IPS-NIHi7 (cell line): ENCODE results near the gene NPY4R2.
"Not testable (repeated sequence)": the region's sequence is repeated elsewhere in the genome, so short reads cannot be mapped to it uniquely, and the experiment has no call there.

Experiments
- DNase-seq: peaks from one replicate; pipeline ENCODE4 v3.0.0; 2012; ENCODE audit warnings: mixed read lengths; ENCODE audit errors: extremely low spot score

NPY4R2 gene, protein sequence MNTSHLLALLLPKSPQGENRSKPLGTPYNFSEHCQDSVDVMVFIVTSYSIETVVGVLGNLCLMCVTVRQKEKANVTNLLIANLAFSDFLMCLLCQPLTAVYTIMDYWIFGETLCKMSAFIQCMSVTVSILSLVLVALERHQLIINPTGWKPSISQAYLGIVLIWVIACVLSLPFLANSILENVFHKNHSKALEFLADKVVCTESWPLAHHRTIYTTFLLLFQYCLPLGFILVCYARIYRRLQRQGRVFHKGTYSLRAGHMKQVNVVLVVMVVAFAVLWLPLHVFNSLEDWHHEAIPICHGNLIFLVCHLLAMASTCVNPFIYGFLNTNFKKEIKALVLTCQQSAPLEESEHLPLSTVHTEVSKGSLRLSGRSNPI

GRCh38 chr10:47918475-47918874 is at the start of gene NPY4R2:
Gene NPY4R2 (plus strand): TSS chr10:47918662. CDS start chr10:47921988, 3,326 bp downstream.
- DNase-seq = not testable (repeated sequence)

- not testable (repeated sequence) for DNase-seq
These were observed 47.6 kb upstream of the NPY4R2 start for GRCh38 chr10:47870887-47871286.

- not testable (repeated sequence) for DNase-seq
These were observed 46.8 kb upstream of the NPY4R2 start for GRCh38 chr10:47871485-47872180.

GRCh38 chr10:47872236-47872635 is 46.2 kb upstream of the NPY4R2 start:
- DNase-seq = not testable (repeated sequence)

- DNase-seq = not testable (repeated sequence)
These were observed 34.2 kb upstream of the NPY4R2 start for GRCh38 chr10:47884239-47884638.

DNA sequence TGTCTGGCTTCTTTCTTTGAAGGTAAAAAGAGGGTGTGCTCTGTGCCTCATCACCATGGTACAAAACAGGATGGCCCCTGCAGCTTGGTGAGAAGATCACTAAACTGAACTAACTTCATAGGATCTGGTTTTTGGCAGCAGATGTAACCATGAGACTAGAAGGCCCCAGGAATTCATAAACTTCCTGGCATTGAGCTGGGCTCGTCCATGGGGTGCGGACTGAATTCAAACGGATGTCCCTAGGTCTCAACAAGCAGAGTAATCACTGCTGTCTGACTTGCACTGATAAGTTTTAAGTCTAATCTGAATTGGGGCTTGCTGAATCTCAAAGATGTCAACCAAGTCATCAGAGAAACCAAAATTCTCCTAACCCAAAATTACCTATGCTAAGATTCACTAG is 33.5 kb upstream of the NPY4R2 start:
- DNase-seq = not testable (repeated sequence)

DNA sequence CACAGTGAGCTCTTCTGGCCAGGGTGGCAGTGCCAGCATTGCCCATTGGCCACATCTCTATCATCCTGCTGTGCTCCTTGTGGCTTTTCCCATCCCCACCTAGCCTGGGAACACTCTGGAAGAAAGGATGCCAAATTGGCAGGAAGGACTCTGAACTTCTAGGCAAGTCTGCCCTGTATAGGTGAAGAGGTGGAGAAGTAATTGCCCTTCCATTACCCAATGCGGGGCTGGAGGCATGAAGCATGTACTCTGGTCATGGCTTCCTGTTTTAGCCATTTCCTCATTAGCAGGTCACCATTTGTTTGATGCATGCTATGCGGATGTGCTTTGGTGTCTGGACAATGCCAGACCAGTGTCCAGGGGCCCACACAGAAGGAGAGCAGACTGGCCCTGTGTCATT is 32.1 kb upstream of the NPY4R2 start:
- not testable (repeated sequence) for DNase-seq

GRCh38 chr10:47886827-47887226 is 31.6 kb upstream of the NPY4R2 start:
- DNase-seq = not testable (repeated sequence)

DNA sequence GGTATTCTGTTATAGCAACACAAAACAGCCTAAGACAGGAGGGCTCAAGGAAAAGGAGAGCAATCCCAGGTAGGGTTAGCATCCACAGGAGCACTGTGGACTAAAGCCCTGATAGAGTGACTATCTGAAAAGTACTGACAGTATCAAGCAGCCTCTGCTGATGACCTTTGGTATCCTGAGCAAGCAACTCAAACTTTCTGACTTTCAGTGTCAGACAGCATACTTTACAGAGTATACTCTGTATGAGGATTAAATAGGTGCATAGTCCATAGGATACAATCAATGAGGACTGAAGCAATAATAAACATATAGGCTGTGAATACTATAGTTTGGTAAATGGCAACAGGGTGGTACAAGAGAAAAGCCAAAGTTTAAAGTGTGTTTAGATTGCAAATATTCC is 27.7 kb upstream of the NPY4R2 start:
- not testable (repeated sequence) for DNase-seq

DNA sequence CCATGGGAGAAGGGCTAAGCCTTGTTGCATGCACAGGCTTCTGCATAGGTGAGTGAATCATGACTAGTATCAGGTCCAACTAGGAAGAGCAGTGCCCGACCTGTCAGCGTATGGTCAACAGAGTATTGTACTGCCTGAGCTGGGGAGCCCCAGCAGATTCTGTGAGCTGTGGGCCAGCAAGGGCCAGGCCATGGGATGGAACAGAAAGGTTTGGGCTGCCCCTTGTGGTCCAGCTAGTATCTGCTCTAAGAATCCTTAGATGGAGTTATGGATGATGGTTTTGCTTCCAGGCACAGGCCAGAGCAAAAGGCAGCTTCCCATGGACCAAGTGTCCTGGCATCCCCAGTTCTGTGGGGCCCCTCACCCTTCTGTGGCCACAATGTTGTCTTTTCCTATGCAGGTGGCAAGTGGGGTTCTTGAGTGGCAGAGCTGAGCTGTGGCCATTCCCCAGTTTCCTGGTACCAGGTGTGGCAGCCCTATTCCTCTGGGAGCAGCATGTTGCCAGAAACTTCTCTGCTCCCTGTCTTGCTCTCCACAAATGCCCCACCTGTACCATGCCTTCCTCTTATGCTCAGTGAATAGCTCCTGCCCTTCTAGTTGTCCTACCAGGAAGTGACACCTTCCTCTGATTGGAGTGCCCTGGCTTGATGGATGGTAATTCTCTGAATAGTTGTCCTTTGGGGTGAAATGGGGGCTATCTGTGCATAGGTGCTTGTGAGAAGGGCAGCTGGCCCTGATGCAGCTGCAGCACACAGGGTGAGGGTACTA is 25.8 kb upstream of the NPY4R2 start:
- not testable (repeated sequence) for DNase-seq

DNA sequence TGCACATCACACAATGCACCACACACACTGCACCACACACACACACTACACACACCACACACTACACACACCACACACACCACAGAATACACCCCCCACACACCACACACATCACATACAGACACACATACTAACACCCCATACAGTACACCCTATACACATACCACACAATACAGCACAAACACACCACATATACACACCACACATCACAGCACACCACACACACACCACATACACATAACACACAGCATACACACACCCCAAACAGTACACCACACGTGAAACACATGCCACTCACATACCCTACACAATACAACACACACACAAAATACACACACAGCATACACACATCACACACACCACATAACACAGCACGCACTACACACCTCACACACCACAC is 23.9 kb upstream of the NPY4R2 start:
- DNase-seq = not testable (repeated sequence)

- DNase-seq = not testable (repeated sequence)
These were observed 20.6 kb upstream of the NPY4R2 start for GRCh38 chr10:47897813-47898212.

DNA sequence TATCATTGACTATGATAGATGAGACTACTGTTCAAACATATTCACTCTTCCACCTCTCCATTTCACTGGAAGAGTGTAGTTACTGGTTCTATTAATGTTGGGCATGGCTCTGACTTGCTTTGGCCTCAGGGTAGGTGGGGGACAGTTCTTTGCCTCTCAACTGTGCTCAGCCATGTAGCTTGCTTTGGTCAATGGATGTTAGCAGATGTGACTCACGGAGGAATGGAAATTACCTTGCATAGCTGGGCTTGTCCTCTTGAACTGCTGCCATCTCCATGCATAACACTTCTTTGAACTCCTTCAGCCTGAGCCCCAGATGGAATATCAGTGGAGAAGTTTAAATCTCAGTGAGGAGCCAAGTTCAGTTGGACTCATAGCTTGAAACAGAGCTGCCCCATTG is 9.1 kb upstream of the NPY4R2 start:
- DNase-seq = not testable (repeated sequence)

DNA sequence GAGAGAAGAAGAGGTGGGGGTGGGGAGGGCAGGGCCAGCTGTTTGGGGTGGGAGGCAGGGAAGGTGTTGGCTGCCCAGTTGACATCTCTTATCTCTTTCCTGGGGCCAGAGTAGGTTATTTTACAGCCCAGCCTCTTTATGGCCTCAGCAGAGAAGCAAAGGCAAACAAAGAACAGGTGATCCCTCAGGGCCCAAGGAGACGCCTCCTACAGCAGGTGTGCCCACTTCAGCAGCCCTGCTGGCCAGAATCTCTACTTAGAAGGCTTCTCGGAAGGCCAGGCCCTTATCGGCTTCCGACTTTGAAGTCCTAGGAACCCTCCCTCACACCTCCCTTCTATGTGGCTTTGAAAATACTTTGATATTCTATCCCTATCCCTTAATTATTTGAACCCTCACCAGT is 8.0 kb upstream of the NPY4R2 start:
- not testable (repeated sequence) for DNase-seq

GRCh38 chr10:47914052-47914451 is 4.4 kb upstream of the NPY4R2 start:
- DNase-seq = not testable (repeated sequence)

- not testable (repeated sequence) for DNase-seq
These were observed 2.5 kb upstream of the NPY4R2 start for GRCh38 chr10:47915849-47916548.

- DNase-seq = not testable (repeated sequence)
These were observed 2.1 kb downstream of the NPY4R2 start for GRCh38 chr10:47920610-47921009.

DNA sequence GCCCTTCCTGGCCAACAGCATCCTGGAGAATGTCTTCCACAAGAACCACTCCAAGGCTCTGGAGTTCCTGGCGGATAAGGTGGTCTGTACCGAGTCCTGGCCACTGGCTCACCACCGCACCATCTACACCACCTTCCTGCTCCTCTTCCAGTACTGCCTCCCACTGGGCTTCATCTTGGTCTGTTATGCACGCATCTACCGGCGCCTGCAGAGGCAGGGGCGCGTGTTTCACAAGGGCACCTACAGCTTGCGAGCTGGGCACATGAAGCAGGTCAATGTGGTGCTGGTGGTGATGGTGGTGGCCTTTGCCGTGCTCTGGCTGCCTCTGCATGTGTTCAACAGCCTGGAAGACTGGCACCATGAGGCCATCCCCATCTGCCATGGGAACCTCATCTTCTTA is 4.0 kb downstream of the NPY4R2 start:
- DNase-seq = not testable (repeated sequence)

DNA sequence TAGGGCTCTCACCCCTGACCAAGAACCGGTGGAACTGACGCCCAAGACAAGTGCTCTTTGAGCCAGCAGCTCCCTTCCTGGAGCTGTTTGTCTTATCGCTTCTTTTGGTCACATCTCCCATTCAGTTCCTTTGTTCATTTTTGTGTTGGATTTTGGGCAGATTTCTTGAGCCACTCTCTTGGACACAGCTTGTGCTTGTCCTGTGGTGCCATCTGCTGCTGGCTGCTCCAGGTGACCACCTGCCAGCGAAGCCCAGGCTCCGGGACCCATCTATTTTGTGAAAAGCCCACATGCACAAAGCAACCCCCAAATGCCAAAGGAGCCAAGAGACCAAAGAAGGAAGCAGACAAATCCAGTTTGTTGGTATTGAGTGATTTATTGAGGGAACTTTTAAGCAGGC is 6.2 kb downstream of the NPY4R2 start:
- DNase-seq = not testable (repeated sequence)

DNA sequence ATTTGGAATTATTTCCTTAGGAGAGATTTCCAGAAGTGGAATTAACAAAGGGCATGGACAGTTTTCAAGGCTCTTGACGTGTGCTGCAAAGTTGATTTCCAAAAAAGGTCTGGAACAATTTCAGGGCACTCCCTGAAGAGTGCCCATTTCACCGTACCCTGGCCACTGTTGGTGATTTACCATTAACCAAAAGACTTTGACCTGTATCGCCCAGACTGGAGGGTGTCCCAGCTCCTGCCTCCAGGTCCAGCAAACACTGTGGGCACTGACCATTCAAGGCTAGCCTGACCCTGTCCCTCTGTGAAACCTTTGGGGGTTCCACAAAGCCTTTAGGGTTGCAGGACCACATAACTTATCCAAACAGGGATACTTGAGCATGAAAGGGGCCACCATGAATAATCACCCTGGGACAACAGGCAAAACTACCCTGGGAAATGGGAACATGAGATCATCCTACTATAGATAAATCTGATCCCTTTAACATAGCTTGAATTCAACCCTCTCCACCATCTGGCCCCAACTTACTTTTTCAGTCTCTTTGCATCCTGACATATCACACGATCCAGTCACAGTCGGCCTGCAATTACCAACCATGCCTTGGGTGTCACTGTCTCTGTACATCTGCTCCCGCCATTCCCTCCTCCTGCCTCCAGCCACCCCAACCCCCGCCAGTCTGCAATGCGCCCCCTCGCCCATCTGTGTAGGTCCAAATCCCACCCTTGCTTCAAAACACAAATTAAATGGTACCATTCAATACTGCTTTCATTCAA is 8.9 kb downstream of the NPY4R2 start:
- not testable (repeated sequence) for DNase-seq

DNA sequence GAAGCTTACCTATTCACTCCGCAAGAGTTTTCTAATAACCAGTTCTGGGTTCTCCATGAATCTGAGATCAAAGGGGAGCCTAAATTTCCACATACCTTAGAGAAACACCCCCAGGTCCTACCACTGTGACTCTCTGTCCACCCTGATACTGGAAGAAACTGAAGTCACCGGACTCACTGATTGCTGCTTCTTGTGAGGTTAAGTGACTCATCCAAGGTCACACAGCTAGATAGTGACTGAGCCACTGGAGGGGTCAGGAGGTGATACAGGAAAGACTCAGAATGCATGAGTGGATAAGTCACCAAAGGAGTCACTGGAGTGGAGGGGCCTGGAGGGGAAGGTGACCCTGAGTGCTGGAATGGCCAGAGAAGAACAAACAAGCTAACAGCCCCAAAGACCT is 9.8 kb downstream of the NPY4R2 start:
- not testable (repeated sequence) for DNase-seq
